BJ (cell line): Measurements from ENCODE around the gene METTL1. TPM values are rescaled to one million over a fixed set of nuclear protein-coding genes. Genes with fewer than 3 reads are reported as not detected.

ENCODE experiments used
- CTCF ChIA-PET: fragments of 350-600 bp; formaldehyde crosslinking; extraction: SDS; loops from one replicate; lab custom pipeline; 2021; ENCODE audit warnings: antibody characterized with exemption, inconsistent platforms; lab: Yijun Ruan, JAX
- POLR2A ChIA-PET: fragments of 300-600 bp; sonication (Branson Sonifier 250); formaldehyde crosslinking; extraction: SDS; loops from one replicate; lab custom pipeline; 2021; ENCODE audit warnings: antibody characterized with exemption; lab: Charles Lee
- DNase-seq: peaks from one replicate; pipeline ENCODE4 v3.0.0-alpha.2; 2011; ENCODE audit warnings: low read depth
- H3K27me3 ChIP-seq: 2 replicates; pipeline ENCODE4 v1.6.0; 2011; ENCODE audit warnings: low read length; ENCODE audit not compliant: control insufficient read depth, insufficient read depth
- H3K36me3 ChIP-seq: 2 replicates; pipeline ENCODE4 v1.5.1; 2011; ENCODE audit warnings: low read length; ENCODE audit not compliant: control insufficient read depth, insufficient read depth
- H3K4me3 ChIP-seq: 2 replicates; pipeline ENCODE4 v1.5.1; 2011; ENCODE audit warnings: low read depth, mild to moderate bottlenecking, control low read depth, low read length
- polyA plus RNA-seq: library from polyadenylated mRNA; depleted of rRNA; stranded (reverse); fragments of >200 nt; gene quantifications from 2 replicates; pipeline ENCODE4 v1.2.3, GENCODE V29; 2011
- TF ChIP-seq, protein P1 (sequence below): IDR thresholded peaks from 2 replicates; pipeline ENCODE4 v1.5.1; 2011; ENCODE audit warnings: low read depth, mild to moderate bottlenecking, control low read depth, inconsistent platforms, low read length, moderate library complexity; ENCODE audit not compliant: insufficient read depth

METTL1 gene
- polyA plus RNA-seq, 1 experiment: 42.8 TPM

DNA sequence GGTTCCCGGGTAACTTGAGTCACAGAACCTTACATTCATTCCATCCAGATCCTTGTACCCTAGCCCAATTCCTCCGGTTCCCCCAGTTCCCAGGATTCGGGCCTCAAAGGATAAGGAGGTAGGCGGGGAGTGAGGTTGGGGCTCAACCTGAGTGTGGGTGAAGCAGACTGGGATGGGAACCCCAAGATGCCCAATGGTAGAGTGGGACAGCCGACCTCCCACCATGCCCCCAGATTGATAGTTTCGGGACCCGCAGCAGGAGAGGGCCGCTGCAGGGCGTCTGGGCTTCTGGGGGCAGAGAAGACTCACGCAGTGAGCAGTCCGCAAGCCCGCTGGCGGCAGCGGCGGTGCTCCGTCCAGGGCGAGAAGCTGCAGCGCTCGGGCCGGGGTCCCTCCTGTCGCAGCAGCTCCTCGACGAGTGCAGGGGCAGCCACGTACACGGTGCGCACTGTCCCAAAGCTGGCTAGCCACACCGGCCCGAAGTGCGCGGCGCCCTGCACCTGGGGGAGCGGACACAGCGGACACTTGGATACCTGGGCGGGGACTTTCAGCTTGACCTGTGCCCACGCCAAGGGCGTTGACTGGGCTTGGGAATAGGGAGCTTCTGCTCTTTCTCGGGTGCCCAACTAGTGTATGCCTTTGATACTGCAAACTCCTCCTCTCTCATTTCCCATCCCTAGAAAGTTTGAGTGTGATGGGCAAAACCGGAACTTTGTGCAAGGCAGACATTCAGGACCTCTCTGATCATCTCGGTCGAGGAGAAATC is 6.0 kb downstream of the METTL1 start:
- CTCF ChIA-PET: interaction anchor here (1.5 to 2.0 kb wide), 3 partner anchors 9 to 71 kb away, joined by 3 to 12 read pairs (median 3); no protein-coding TSS in a partner anchor
- no peak for DNase-seq
- peak overlapping the region; percentile 11; the same call in 1 of the 2 replicates for H3K4me3 ChIP-seq
- POLR2A ChIA-PET: interaction anchor here (0.5 kb wide), 1 partner anchor 81 kb away, joined by 6 read pairs; the partner anchor contains the start of gene CTDSP2
- TF ChIP-seq, protein P1, sequence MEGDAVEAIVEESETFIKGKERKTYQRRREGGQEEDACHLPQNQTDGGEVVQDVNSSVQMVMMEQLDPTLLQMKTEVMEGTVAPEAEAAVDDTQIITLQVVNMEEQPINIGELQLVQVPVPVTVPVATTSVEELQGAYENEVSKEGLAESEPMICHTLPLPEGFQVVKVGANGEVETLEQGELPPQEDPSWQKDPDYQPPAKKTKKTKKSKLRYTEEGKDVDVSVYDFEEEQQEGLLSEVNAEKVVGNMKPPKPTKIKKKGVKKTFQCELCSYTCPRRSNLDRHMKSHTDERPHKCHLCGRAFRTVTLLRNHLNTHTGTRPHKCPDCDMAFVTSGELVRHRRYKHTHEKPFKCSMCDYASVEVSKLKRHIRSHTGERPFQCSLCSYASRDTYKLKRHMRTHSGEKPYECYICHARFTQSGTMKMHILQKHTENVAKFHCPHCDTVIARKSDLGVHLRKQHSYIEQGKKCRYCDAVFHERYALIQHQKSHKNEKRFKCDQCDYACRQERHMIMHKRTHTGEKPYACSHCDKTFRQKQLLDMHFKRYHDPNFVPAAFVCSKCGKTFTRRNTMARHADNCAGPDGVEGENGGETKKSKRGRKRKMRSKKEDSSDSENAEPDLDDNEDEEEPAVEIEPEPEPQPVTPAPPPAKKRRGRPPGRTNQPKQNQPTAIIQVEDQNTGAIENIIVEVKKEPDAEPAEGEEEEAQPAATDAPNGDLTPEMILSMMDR: no peak
- H3K36me3 ChIP-seq: peaks cover 2% of the 10 kb centered on the region; the same call in 1 of the 2 replicates
- H3K27me3 ChIP-seq: peaks cover 8% of the 10 kb centered on the region; the same call in 1 of the 2 replicates

DNA sequence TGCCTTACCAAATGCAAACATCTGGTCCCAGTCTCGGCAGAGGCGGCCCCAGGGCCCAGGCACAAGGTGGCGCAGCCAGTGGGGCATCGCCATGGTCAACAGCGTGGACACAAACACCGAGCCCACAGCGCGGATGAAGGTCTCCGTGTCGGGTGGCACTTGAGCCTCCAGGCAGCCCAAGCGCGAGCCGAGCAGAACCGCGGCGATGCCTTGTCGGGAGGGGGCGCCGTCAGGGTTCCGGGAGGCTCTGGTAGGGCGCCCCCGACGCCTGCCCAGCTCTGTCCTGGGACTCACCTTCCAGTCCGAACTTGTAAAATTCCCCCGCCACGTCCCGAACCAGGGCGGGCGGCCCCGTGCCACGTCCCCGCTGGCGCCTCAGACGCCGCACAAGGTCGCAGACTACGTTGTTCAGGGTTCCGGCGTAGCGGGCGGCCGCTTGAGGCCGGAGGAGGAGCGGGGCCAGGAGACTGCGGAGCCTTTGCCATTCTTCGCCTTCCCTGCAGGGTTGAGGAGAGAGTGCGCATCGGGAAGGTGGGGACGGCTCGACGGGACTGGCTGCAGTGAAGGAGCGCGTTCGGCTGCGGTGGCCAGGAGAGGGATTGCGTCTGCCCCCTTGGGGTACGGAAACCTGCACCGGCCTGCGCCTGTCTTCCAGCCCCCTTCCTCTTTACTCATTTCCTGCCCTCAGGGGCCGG is 6.8 kb downstream of the METTL1 start:
- TF ChIP-seq, protein P1: peak; percentile 50
- Histone ChIP-seq H3K27me3 (peaks cover 8% of the 10 kb centered on the region; the same call in 1 of the 2 replicates), H3K36me3 (peaks cover 2% of the 10 kb centered on the region; the same call in 1 of the 2 replicates), H3K4me3 (peak overlapping the region; percentile 33)
- no peak for DNase-seq
- ChIA-PET POLR2A (no interaction called here), CTCF (interaction anchor here (0.7 to 0.9 kb wide), 2 partner anchors 18 to 28 kb away, joined by 3 read pairs; partner anchors contain the start of gene TSFM)

DNA sequence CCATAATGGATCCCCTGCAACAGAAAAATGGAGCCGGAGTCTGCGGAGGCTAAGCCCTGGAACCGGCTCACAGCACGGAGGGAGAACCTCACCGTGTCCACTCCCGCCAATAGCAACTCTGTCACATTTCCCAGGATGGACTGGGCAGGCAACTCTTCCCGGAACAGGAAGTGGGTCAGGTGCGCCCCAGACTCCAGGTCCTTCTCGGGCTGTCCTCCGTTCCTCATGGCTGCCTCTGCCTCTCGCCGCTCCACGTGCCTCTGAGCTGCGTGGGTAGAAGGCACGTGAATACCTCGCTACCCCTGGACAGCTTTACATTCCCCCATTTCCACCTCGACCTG is 7.3 kb downstream of the METTL1 start:
- H3K36me3 ChIP-seq: peaks cover 2% of the 10 kb centered on the region; the same call in 1 of the 2 replicates
- CTCF ChIA-PET: interaction anchor here (0.7 to 0.9 kb wide), 2 partner anchors 18 to 27 kb away, joined by 3 read pairs; partner anchors contain the start of gene TSFM
- no peak for DNase-seq
- peaks cover 8% of the 10 kb centered on the region; the same call in 1 of the 2 replicates for H3K27me3 ChIP-seq
- POLR2A ChIA-PET: no interaction called here
- H3K4me3 ChIP-seq: peak overlapping the region; percentile 33
- TF ChIP-seq, protein P1: no peak

DNA sequence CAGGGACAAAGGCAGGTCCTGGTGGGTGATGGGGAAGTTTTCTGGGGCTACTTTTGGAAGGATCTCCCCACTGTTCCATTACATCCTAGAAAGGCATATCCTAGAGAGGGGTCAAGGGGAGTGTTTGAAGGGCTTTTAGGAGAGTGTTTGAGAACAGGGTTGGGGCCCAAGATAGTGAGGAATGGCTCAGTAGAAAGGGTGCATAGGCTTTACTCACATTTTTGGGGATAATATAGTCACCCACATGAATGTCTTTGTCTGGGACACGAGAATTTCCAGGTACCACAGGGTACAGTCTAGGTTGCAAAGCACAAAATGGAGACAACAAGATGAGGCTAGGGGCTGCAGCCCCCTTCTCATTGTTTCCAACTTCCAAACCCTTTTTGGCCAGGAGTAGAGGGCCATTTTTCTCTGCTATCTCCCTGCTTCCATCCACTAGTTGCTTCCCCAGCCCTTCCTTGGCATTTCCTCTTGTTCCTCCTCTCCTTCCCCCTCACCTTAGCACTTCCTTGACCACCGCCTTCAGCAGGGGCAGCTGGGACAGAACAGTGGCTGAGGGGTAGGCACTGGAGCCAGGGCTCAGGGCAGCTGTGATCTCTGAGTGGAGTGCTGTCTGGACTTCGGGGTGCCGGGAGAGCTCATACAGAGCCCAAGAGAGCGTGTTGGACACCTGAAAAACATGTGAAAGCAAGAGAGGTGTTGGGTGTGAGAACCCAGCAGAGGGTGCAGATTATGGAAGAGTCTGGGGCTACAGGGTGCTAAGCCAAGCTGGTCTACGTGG is 7.8 kb downstream of the METTL1 start:
- Histone ChIP-seq H3K36me3 (no peaks in the 10 kb centered on the region; the same call in 1 of the 2 replicates), H3K27me3 (peaks cover 8% of the 10 kb centered on the region; the same call in 1 of the 2 replicates), H3K4me3 (no peak overlapping the region)
- CTCF ChIA-PET: interaction anchor here (0.7 to 0.9 kb wide), 2 partner anchors 19 to 27 kb away, joined by 3 read pairs; partner anchors contain the start of gene TSFM
- TF ChIP-seq, protein P1: no peak
- DNase-seq: no peak
- POLR2A ChIA-PET: no interaction called here
